Measurements from ENCODE around the gene MARVELD2. TPM values are rescaled to one million over a fixed set of nuclear protein-coding genes. Genes with fewer than 3 reads are reported as not detected.
"Not testable (repeated sequence)": the region's sequence is repeated elsewhere in the genome, so short reads cannot be mapped to it uniquely, and the experiment has no call there.

Gene MARVELD2
- total and polyA plus RNA-seq, 4 donors = 0.97 to 1.4 (median 1.1) TPM; not detected in 1

GRCh38 chr5:69435276-69435884 lies 20.5 kb downstream of the MARVELD2 start:
- H3K4me1 ChIP-seq (ENCODE audit: control insufficient read depth in 1 of 2, insufficient read depth in 2 of 2, low read length in 2 of 2); ATAC-seq (ENCODE audit: low FRiP score); H3K27me3 ChIP-seq (ENCODE audit: control insufficient read depth in 1 of 2, insufficient read depth in 2 of 2, low read length in 1 of 2); H3K4me3 ChIP-seq (ENCODE audit: low read length in 2 of 2); H3K27ac ChIP-seq (ENCODE audit: low read depth in 1 of 2, low read length in 2 of 2); intact Hi-C loops (cut with DNase I); DNase-seq; H3K36me3 ChIP-seq (ENCODE audit: control insufficient read depth in 1 of 2, insufficient read depth in 2 of 2, low read length in 1 of 2); H3K9me3 ChIP-seq (ENCODE audit: control insufficient read depth, low read length): not testable (repeated sequence)
- 90 to 92% methylated on average over 5 of the region's 5 CpGs for WGBS, 2 donors

- no peak overlapping the region for H3K4me3 ChIP-seq (ENCODE audit: low read length in 2 of 2)
- H3K27me3 ChIP-seq (ENCODE audit: control insufficient read depth in 1 of 2, insufficient read depth in 2 of 2, low read length in 1 of 2) = no peaks in the 10 kb centered on the region
- ATAC-seq (ENCODE audit: low FRiP score) (no peak), DNase-seq (no peak)
- WGBS, 2 donors = 87 to 88% methylated on average over 7 of the region's 7 CpGs
- no peaks in the 10 kb centered on the region for H3K9me3 ChIP-seq (ENCODE audit: control insufficient read depth, low read length)
- no peak overlapping the region for H3K27ac ChIP-seq (ENCODE audit: low read depth in 1 of 2, low read length in 2 of 2)
- no peaks in the 10 kb centered on the region for H3K36me3 ChIP-seq (ENCODE audit: control insufficient read depth in 1 of 2, insufficient read depth in 2 of 2, low read length in 1 of 2)
- no peaks in the 10 kb centered on the region for H3K4me1 ChIP-seq (ENCODE audit: control insufficient read depth in 1 of 2, insufficient read depth in 2 of 2, low read length in 2 of 2)
- intact Hi-C loops (cut with DNase I) = no loop called here
These were observed 29.3 kb downstream of the MARVELD2 start for GRCh38 chr5:69444127-69444754.

GRCh38 chr5:69449511-69449910 lies 34.6 kb downstream of the MARVELD2 start:
- intact Hi-C loops (cut with DNase I) = no loop called here
- H3K36me3 ChIP-seq (ENCODE audit: control insufficient read depth in 1 of 2, insufficient read depth in 2 of 2, low read length in 1 of 2) = no peaks in the 10 kb centered on the region
- H3K9me3 ChIP-seq (ENCODE audit: control insufficient read depth, low read length) = no peaks in the 10 kb centered on the region
- no peak overlapping the region for H3K4me3 ChIP-seq (ENCODE audit: low read length in 2 of 2)
- no peaks in the 10 kb centered on the region for H3K27me3 ChIP-seq (ENCODE audit: control insufficient read depth in 1 of 2, insufficient read depth in 2 of 2, low read length in 1 of 2)
- 90 to 91% methylated on average over 8 of the region's 8 CpGs for WGBS, 2 donors
- no peak overlapping the region for H3K27ac ChIP-seq (ENCODE audit: low read depth in 1 of 2, low read length in 2 of 2)
- ATAC-seq (ENCODE audit: low FRiP score) (no peak), DNase-seq (no peak)
- no peaks in the 10 kb centered on the region for H3K4me1 ChIP-seq (ENCODE audit: control insufficient read depth in 1 of 2, insufficient read depth in 2 of 2, low read length in 2 of 2)

GRCh38 chr5:69450116-69450515 lies 35.2 kb downstream of the MARVELD2 start:
- no peak overlapping the region for H3K4me3 ChIP-seq (ENCODE audit: low read length in 2 of 2)
- H3K9me3 ChIP-seq (ENCODE audit: control insufficient read depth, low read length) = no peaks in the 10 kb centered on the region
- ATAC-seq (ENCODE audit: low FRiP score) (no peak), DNase-seq (no peak)
- intact Hi-C loops (cut with DNase I) = no loop called here
- no peaks in the 10 kb centered on the region for H3K27me3 ChIP-seq (ENCODE audit: control insufficient read depth in 1 of 2, insufficient read depth in 2 of 2, low read length in 1 of 2)
- no peaks in the 10 kb centered on the region for H3K4me1 ChIP-seq (ENCODE audit: control insufficient read depth in 1 of 2, insufficient read depth in 2 of 2, low read length in 2 of 2)
- 58 to 72% methylated on average over 1 of the region's 1 CpG for WGBS, 2 donors
- no peak overlapping the region for H3K27ac ChIP-seq (ENCODE audit: low read depth in 1 of 2, low read length in 2 of 2)
- no peaks in the 10 kb centered on the region for H3K36me3 ChIP-seq (ENCODE audit: control insufficient read depth in 1 of 2, insufficient read depth in 2 of 2, low read length in 1 of 2)

GRCh38 chr5:69450527-69450926 lies 35.6 kb downstream of the MARVELD2 start:
- H3K27ac ChIP-seq (ENCODE audit: low read depth in 1 of 2, low read length in 2 of 2); intact Hi-C loops (cut with DNase I); H3K36me3 ChIP-seq (ENCODE audit: control insufficient read depth in 1 of 2, insufficient read depth in 2 of 2, low read length in 1 of 2); DNase-seq; H3K4me1 ChIP-seq (ENCODE audit: control insufficient read depth in 1 of 2, insufficient read depth in 2 of 2, low read length in 2 of 2); H3K27me3 ChIP-seq (ENCODE audit: control insufficient read depth in 1 of 2, insufficient read depth in 2 of 2, low read length in 1 of 2); ATAC-seq (ENCODE audit: low FRiP score); H3K9me3 ChIP-seq (ENCODE audit: control insufficient read depth, low read length); H3K4me3 ChIP-seq (ENCODE audit: low read length in 2 of 2): not testable (repeated sequence)
- 94 to 95% methylated on average over 8 of the region's 8 CpGs for WGBS, 2 donors

GRCh38 chr5:69451941-69452647 lies 37.2 kb downstream of the MARVELD2 start:
- no peaks in the 10 kb centered on the region for H3K36me3 ChIP-seq (ENCODE audit: control insufficient read depth in 1 of 2, insufficient read depth in 2 of 2, low read length in 1 of 2)
- H3K9me3 ChIP-seq (ENCODE audit: control insufficient read depth, low read length) = no peaks in the 10 kb centered on the region
- no peak overlapping the region for H3K4me3 ChIP-seq (ENCODE audit: low read length in 2 of 2)
- H3K27me3 ChIP-seq (ENCODE audit: control insufficient read depth in 1 of 2, insufficient read depth in 2 of 2, low read length in 1 of 2) = no peaks in the 10 kb centered on the region
- H3K27ac ChIP-seq (ENCODE audit: low read depth in 1 of 2, low read length in 2 of 2) = no peak overlapping the region
- 83 to 84% methylated on average over 4 of the region's 4 CpGs for WGBS, 2 donors
- intact Hi-C loops (cut with DNase I) = no loop called here
- no peaks in the 10 kb centered on the region for H3K4me1 ChIP-seq (ENCODE audit: control insufficient read depth in 1 of 2, insufficient read depth in 2 of 2, low read length in 2 of 2)
- no peak for ATAC-seq (ENCODE audit: low FRiP score)
- no peak for DNase-seq

- intact Hi-C loops (cut with DNase I); ATAC-seq (ENCODE audit: low FRiP score): not testable (repeated sequence)
These were observed 38.6 kb downstream of the MARVELD2 start for GRCh38 chr5:69453487-69453886.

GRCh38 chr5:69454460-69455249 lies 39.7 kb downstream of the MARVELD2 start:
- WGBS, 2 donors = 69 to 73% methylated on average over 8 of the region's 8 CpGs
- no peaks in the 10 kb centered on the region for H3K9me3 ChIP-seq (ENCODE audit: control insufficient read depth, low read length)
- intact Hi-C loops (cut with DNase I) = no loop called here

More at GRCh38 chr5:69453487-69453886, 38.6 kb downstream of the MARVELD2 start:
- H3K9me3 ChIP-seq (ENCODE audit: control insufficient read depth, low read length); H3K4me1 ChIP-seq (ENCODE audit: control insufficient read depth in 1 of 2, insufficient read depth in 2 of 2, low read length in 2 of 2); H3K27ac ChIP-seq (ENCODE audit: low read depth in 1 of 2, low read length in 2 of 2); H3K4me3 ChIP-seq (ENCODE audit: low read length in 2 of 2); H3K27me3 ChIP-seq (ENCODE audit: control insufficient read depth in 1 of 2, insufficient read depth in 2 of 2, low read length in 1 of 2); H3K36me3 ChIP-seq (ENCODE audit: control insufficient read depth in 1 of 2, insufficient read depth in 2 of 2, low read length in 1 of 2); DNase-seq: not testable (repeated sequence)
- 92 to 96% methylated on average over 3 of the region's 3 CpGs for WGBS, 2 donors

More at GRCh38 chr5:69454460-69455249, 39.7 kb downstream of the MARVELD2 start:
- Histone ChIP-seq H3K4me3 (ENCODE audit: low read length in 2 of 2) (no peak overlapping the region), H3K27me3 (ENCODE audit: control insufficient read depth in 1 of 2, insufficient read depth in 2 of 2, low read length in 1 of 2) (no peaks in the 10 kb centered on the region), H3K36me3 (ENCODE audit: control insufficient read depth in 1 of 2, insufficient read depth in 2 of 2, low read length in 1 of 2) (no peaks in the 10 kb centered on the region), H3K27ac (ENCODE audit: low read depth in 1 of 2, low read length in 2 of 2) (no peak overlapping the region), H3K4me1 (ENCODE audit: control insufficient read depth in 1 of 2, insufficient read depth in 2 of 2, low read length in 2 of 2) (no peaks in the 10 kb centered on the region)
- DNase-seq (no peak), ATAC-seq (ENCODE audit: low FRiP score) (no peak)

All from aorta (tissue), 5 donors.